Kidney (tissue), 22 donors: ENCODE data around the gene RABGGTB. TPM values are rescaled to one million over a fixed set of nuclear protein-coding genes. Genes with fewer than 3 reads are reported as not detected.

ENCODE experiments used
- DNase-seq, 5 donors: peaks; one replicate each; pipeline ENCODE4 v3.0.0-alpha.2; 2013 to 2020
- FAIRE-seq: peaks from 2 replicates; lab custom pipeline; 2012; peaks lifted over from hg19 to GRCh38; lab: Jason Lieb, UNC
- H3K27ac ChIP-seq, 2 donors: one replicate each; pipeline ENCODE4 v1.7.0; 2013; ENCODE audit warnings: low read depth in 2 of 2, low read length in 2 of 2, inconsistent platforms in 1 of 2
- H3K27me3 ChIP-seq: one replicate; pipeline ENCODE4 v1.7.1; 2013; ENCODE audit warnings: low read length, inconsistent platforms; ENCODE audit not compliant: control insufficient read depth, insufficient read depth
- H3K36me3 ChIP-seq, 3 donors: one replicate each; pipeline versions ENCODE4 v1.7.0 to v1.7.1; 2013; ENCODE audit warnings: low read length in 3 of 3, control low read depth in 1 of 3, inconsistent platforms in 1 of 3; ENCODE audit not compliant: insufficient read depth in 3 of 3, control insufficient read depth in 2 of 3
- H3K4me1 ChIP-seq, 3 donors: one replicate each; pipeline versions ENCODE4 v1.7.0 to v1.7.1; 2013; ENCODE audit warnings: low read length in 3 of 3, inconsistent platforms in 1 of 3, low read depth in 1 of 3; ENCODE audit not compliant: control insufficient read depth in 2 of 3, insufficient read depth in 2 of 3
- H3K4me3 ChIP-seq, 3 donors: one replicate each; pipeline versions ENCODE4 v1.7.0 to v1.8.1; 2013; ENCODE audit warnings: low read length in 3 of 3, control low read depth in 1 of 3, inconsistent platforms in 1 of 3
- H3K9ac ChIP-seq, 3 donors: one replicate each; pipeline versions ENCODE4 v1.7.0 to v1.7.1; 2013; ENCODE audit warnings: low read length in 3 of 3, control low read depth in 1 of 3, inconsistent platforms in 1 of 3
- H3K9me3 ChIP-seq, 3 donors: one replicate each; pipeline versions ENCODE4 v1.7.0 to v1.7.1; 2013; ENCODE audit warnings: low read length in 3 of 3, control low read depth in 1 of 3, inconsistent platforms in 1 of 3; ENCODE audit not compliant: control insufficient read depth in 2 of 3, insufficient read depth in 1 of 3
- CTCF ChIP-seq: IDR thresholded peaks from 3 replicates; pipeline ENCODE4 v1.5.1; 2012; ENCODE audit warnings: mild to moderate bottlenecking, moderate library complexity, borderline replicate concordance; ENCODE audit not compliant: insufficient read depth; ENCODE audit errors: extremely low read depth
- intact Hi-C: fragments of 100-400 bp; cut with DNase I; formaldehyde crosslinking; loops from one replicate; pipeline ENCODE4 v1.11.1; 2022
- long read RNA-seq, 10 donors: library from polyadenylated mRNA in 1 of 10; unstranded in 1 of 10; transcript quantifications; one replicate each; pipeline ENCODE4 v2.0.0 and lab custom pipeline, GENCODE V29; 2021 to 2026
- polyA plus RNA-seq: library from polyadenylated mRNA; stranded (reverse); fragments of 350-450 nt; fragmentation: Illumina TruSeq; extraction: RNeasy Lipid Tissue Mini Kit (QIAGEN cat#74804); gene quantifications from one replicate; pipeline ENCODE4 v1.2.3, GENCODE V29; 2014; ENCODE audit warnings: low read depth, low replicate concordance; ENCODE audit not compliant: insufficient read depth
- total RNA-seq: library from RNA; stranded (reverse); fragmentation: NEBNext Ultra II Directional; extraction: Animal tissue kit (Norgen Biotek cat#: 25700); gene quantifications from one replicate; pipeline ENCODE4 v1.2.1, GENCODE V29; 2021
- donor health status: control.
- donor health status: control.
- donor health status: control.
- donor health status: control.
- donor health status: control.
- donor health status: DM: yes; HTN: yes; CAD: no.
- donor health status: Normal renal cell carcinoma (clear cell type).

Gene RABGGTB
- 60.2 TPM for total RNA-seq
- polyA plus RNA-seq, result 86.7 TPM
- long read RNA-seq, donor 1, transcript RABGGTB-201 (9 exons, 1,496 nt), result major isoform, 14 of 36 reads
- long read RNA-seq, donor 1, transcript RABGGTB-203 (2 exons, 1,177 nt), result minor isoform, 5 of 36 reads
- long read RNA-seq, donor 1, partial matches to known transcripts, result 17 of 36 reads
- long read RNA-seq, donor 1, other reads (novel, unspliced or antisense), result 0 of 36 reads
- long read RNA-seq, donor 2, transcript RABGGTB-201 (9 exons, 1,496 nt), result major isoform, 12 of 53 reads
- long read RNA-seq, donor 2, transcript RABGGTB-203 (2 exons, 1,177 nt), result minor isoform, 6 of 53 reads
- long read RNA-seq, donor 2, partial matches to known transcripts, result 34 of 53 reads
- long read RNA-seq, donor 2, other reads (novel, unspliced or antisense), result 0 of 53 reads
- long read RNA-seq, donor 3, transcript RABGGTB-201 (9 exons, 1,496 nt), result major isoform, 19 of 53 reads
- long read RNA-seq, donor 3, partial matches to known transcripts, result 27 of 53 reads
- long read RNA-seq, donor 3, other reads (novel, unspliced or antisense), result 0 of 53 reads
- long read RNA-seq, donor 4, transcript RABGGTB-201 (9 exons, 1,496 nt), result major isoform, 6 of 22 reads
- long read RNA-seq, donor 4, partial matches to known transcripts, result 14 of 22 reads
- long read RNA-seq, donor 4, other reads (novel, unspliced or antisense), result 0 of 22 reads
- long read RNA-seq, donor 5, partial matches to known transcripts, result 0 of 3 reads
- long read RNA-seq, donor 5, other reads (novel, unspliced or antisense), result 0 of 3 reads
- long read RNA-seq, donor 6, transcript RABGGTB-201 (9 exons, 1,496 nt), result major isoform, 20 of 109 reads
- long read RNA-seq, donor 6, transcript RABGGTB-203 (2 exons, 1,177 nt), result minor isoform, 6 of 109 reads
- long read RNA-seq, donor 6, partial matches to known transcripts, result 83 of 109 reads
- long read RNA-seq, donor 6, other reads (novel, unspliced or antisense), result 0 of 109 reads
- long read RNA-seq, donor 7, transcript RABGGTB-201 (9 exons, 1,496 nt), result minor isoform, 5 of 25 reads
- long read RNA-seq, donor 7, transcript RABGGTB-203 (2 exons, 1,177 nt), result major isoform, 10 of 25 reads
- long read RNA-seq, donor 7, partial matches to known transcripts, result 5 of 25 reads
- long read RNA-seq, donor 7, other reads (novel, unspliced or antisense), result 5 of 25 reads
- long read RNA-seq, donor 8, transcript RABGGTB-201 (9 exons, 1,496 nt), result major isoform, 12 of 38 reads
- long read RNA-seq, donor 8, partial matches to known transcripts, result 22 of 38 reads
- long read RNA-seq, donor 8, other reads (novel, unspliced or antisense), result 0 of 38 reads
- long read RNA-seq, donor 9, partial matches to known transcripts, result 13 of 17 reads
- long read RNA-seq, donor 9, other reads (novel, unspliced or antisense), result 0 of 17 reads
- long read RNA-seq, donor 10, transcript RABGGTB-201 (9 exons, 1,496 nt), result major isoform, 13 of 31 reads
- long read RNA-seq, donor 10, transcript RABGGTB-203 (2 exons, 1,177 nt), result minor isoform, 5 of 31 reads
- long read RNA-seq, donor 10, partial matches to known transcripts, result 13 of 31 reads
- long read RNA-seq, donor 10, other reads (novel, unspliced or antisense), result 0 of 31 reads

DNA sequence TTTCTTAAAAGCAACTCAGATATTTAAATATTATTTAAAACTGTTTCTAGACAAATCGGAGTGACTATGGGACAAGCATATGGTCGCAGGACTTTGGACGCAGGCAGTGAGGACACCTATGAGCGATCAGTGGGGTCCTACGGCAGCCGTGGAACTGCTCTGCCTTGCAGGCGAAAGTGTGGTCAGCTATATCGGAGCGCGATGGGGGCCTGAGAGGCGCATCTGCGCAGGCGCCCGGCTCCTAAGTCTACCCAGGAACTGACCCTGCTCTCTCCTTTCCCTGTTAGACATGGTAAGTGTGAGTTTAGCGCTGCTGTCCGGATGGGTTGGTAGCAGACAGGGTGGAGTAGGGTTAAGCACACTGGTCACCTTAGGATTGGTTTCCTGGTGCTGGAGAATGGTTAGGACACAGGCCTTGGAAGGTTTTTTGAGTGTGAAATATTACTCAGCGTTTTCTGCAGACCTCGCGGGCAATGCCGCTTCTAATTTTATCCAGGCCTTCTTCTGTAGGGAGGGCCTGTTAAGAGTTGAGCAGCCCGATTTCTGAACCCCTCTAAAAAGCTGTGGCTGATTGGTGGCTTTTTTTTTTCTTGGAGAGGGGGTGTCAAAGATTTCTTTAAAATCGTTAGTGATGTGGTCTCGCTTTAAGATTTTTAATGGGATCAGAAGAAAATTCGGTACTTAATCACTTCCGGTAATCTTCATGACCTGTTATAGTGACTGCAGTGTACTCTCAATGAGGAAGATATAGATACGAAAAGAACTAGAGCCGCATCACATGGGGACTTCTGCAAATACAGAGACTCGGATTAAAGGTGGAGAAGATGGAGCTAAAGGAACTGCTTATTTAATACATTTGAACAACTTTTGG, at the start of gene RABGGTB:
Gene RABGGTB (plus strand): TSS at position 274 of the 871 bp plus-strand sequence. CDS start 16 bp downstream, at position 290.
- FAIRE-seq, result peak; percentile 41
- peaks cover 0 to 8% (median 7%) of the 10 kb centered on the region in 3 donors for H3K4me1 ChIP-seq
- H3K9ac ChIP-seq, result peak within 1 kb of the TSS; percentile 82 to 100 (median 95)
- TF ChIP-seq CTCF, result peak; percentile 6
- peaks cover 0 to 2% (median 0%) of the 10 kb centered on the region in 3 donors for H3K36me3 ChIP-seq
- peak; percentile 95 to 99 (median 97) for DNase-seq
- no peaks in the 10 kb centered on the region for H3K27me3 ChIP-seq
- H3K9me3 ChIP-seq, result no peaks in the 10 kb centered on the region
- peak within 1 kb of the TSS; percentile 66 to 100 (median 100) for H3K4me3 ChIP-seq
- intact Hi-C loops, result no loop called here
- peak within 1 kb of the TSS; percentile 59 to 82 for H3K27ac ChIP-seq

GRCh38 chr1:75742047-75742625, 43.9 kb upstream of the RABGGTB start:
- DNase-seq (no peak), FAIRE-seq (no peak)
- no peaks in the 10 kb centered on the region for H3K9me3 ChIP-seq
- H3K36me3 ChIP-seq, result peaks cover 5 to 44% (median 26%) of the 10 kb centered on the region in 3 donors
- TF ChIP-seq CTCF, result no peak
- intact Hi-C loops, result no loop called here
- H3K4me1 ChIP-seq, result no peaks in the 10 kb centered on the region
- no peak overlapping the region for H3K9ac ChIP-seq
- no peak overlapping the region for H3K27ac ChIP-seq
- H3K4me3 ChIP-seq, result no peak overlapping the region
- no peaks in the 10 kb centered on the region for H3K27me3 ChIP-seq
